PC-9 (cell line): Measurements from ENCODE around the gene FOXO3. TPM values are rescaled to one million over a fixed set of nuclear protein-coding genes. Genes with fewer than 3 reads are reported as not detected.

ENCODE experiments used
- BruUV-seq: library from RNA; stranded (reverse); fragments of 400-500 nt; replicated peaks from 2 replicates; lab custom pipeline; 2021; lab: Mats Ljungman, UMichigan
- CTCF ChIA-PET: fragments of 300-600 bp; sonication (Branson Sonifier 250); formaldehyde crosslinking; loops from one replicate; lab custom pipeline; 2022; ENCODE audit warnings: antibody characterized with exemption; lab: Charles Lee
- POLR2A ChIA-PET: fragments of 300-600 bp; sonication (Branson Sonifier 250); formaldehyde crosslinking; loops from one replicate; lab custom pipeline; 2022; ENCODE audit warnings: antibody characterized with exemption; ENCODE audit not compliant: unreplicated experiment; lab: Charles Lee
- DNase-seq, 2 experiments: peaks; one replicate each; pipeline versions ENCODE4 v3.0.0 to v3.0.0-alpha.2; 2015 to 2022; ENCODE audit warnings: mixed read lengths in 1 of 2
- H2AFZ ChIP-seq: fragments of 200-600 bp; sonication (generic); 2 replicates; pipeline ENCODE4 v1.8.1; 2017; ENCODE audit warnings: antibody characterized with exemption
- H3F3A ChIP-seq: fragments of 200-600 bp; sonication (generic); 2 replicates; pipeline ENCODE4 v1.8.1; 2017; ENCODE audit warnings: antibody characterized with exemption, mild to moderate bottlenecking, low read depth; ENCODE audit not compliant: insufficient read depth
- H3K27ac ChIP-seq: fragments of 200-600 bp; sonication (generic); 2 replicates; pipeline ENCODE4 v1.6.1; 2016; ENCODE audit warnings: mixed run types
- H3K27me3 ChIP-seq: fragments of 200-600 bp; sonication (generic); 2 replicates; pipeline ENCODE4 v1.6.1; 2016; ENCODE audit warnings: low read depth, mixed run types; ENCODE audit not compliant: insufficient read depth
- H3K36me3 ChIP-seq: fragments of 200-600 bp; sonication (generic); 2 replicates; pipeline ENCODE4 v1.6.1; 2016; ENCODE audit warnings: low read depth, mixed run types
- H3K4me1 ChIP-seq: fragments of 200-600 bp; sonication (generic); replicated peaks from 2 replicates; pipeline ENCODE4 v1.6.1; 2016; ENCODE audit warnings: mixed run types; ENCODE audit not compliant: insufficient read depth
- H3K4me2 ChIP-seq: fragments of 200-600 bp; sonication (generic); 2 replicates; pipeline ENCODE4 v1.6.1; 2017; ENCODE audit warnings: mixed run types
- H3K4me3 ChIP-seq: fragments of 200-600 bp; sonication (generic); 2 replicates; pipeline ENCODE4 v1.6.1; 2016; ENCODE audit warnings: mixed run types
- H3K79me2 ChIP-seq: fragments of 200-600 bp; sonication (generic); 2 replicates; pipeline ENCODE4 v1.6.1; 2017; ENCODE audit warnings: low read depth, mixed run types
- H3K9me2 ChIP-seq: fragments of 200-600 bp; sonication (generic); 2 replicates; pipeline ENCODE4 v1.8.1; 2017; ENCODE audit warnings: mild to moderate bottlenecking; ENCODE audit not compliant: insufficient read depth
- H3K9me3 ChIP-seq: fragments of 200-600 bp; sonication (generic); 2 replicates; pipeline ENCODE4 v1.8.1; 2016; ENCODE audit warnings: low read depth; ENCODE audit not compliant: insufficient read depth
- H4K20me1 ChIP-seq: fragments of 200-600 bp; sonication (generic); 2 replicates; pipeline ENCODE4 v1.8.1; 2017; ENCODE audit not compliant: insufficient read depth
- EZH2 ChIP-seq: fragments of 200-600 bp; sonication (generic); IDR thresholded peaks from 2 replicates; pipeline ENCODE4 v1.8.0; 2017; ENCODE audit warnings: antibody characterized with exemption, low read depth
- intact Hi-C: fragments of 100-400 bp; cut with micrococcal nuclease; formaldehyde crosslinking; loops from one replicate; pipeline ENCODE4 v1.10.0; 2022; ENCODE audit not compliant: unreplicated experiment
- total RNA-seq: library from RNA; stranded (reverse); gene quantifications from 2 replicates; pipeline ENCODE4 v1.2.3, GENCODE V29; 2021
- TF ChIP-seq, protein P1 (sequence below): fragments of 200-600 bp; sonication (generic); conservative IDR thresholded peaks from 2 replicates; pipeline ENCODE4 v1.6.1; 2017; ENCODE audit warnings: mixed run types, antibody characterized with exemption, mild to moderate bottlenecking, moderate library complexity

FOXO3 gene
- total RNA-seq, 1 experiment from 2014 or later: 59.4 TPM

GRCh38 chr6:108660251-108660650 lies 99.5 kb downstream of the FOXO3 start:
- no peak for TF ChIP-seq EZH2
- TF ChIP-seq, protein P1, sequence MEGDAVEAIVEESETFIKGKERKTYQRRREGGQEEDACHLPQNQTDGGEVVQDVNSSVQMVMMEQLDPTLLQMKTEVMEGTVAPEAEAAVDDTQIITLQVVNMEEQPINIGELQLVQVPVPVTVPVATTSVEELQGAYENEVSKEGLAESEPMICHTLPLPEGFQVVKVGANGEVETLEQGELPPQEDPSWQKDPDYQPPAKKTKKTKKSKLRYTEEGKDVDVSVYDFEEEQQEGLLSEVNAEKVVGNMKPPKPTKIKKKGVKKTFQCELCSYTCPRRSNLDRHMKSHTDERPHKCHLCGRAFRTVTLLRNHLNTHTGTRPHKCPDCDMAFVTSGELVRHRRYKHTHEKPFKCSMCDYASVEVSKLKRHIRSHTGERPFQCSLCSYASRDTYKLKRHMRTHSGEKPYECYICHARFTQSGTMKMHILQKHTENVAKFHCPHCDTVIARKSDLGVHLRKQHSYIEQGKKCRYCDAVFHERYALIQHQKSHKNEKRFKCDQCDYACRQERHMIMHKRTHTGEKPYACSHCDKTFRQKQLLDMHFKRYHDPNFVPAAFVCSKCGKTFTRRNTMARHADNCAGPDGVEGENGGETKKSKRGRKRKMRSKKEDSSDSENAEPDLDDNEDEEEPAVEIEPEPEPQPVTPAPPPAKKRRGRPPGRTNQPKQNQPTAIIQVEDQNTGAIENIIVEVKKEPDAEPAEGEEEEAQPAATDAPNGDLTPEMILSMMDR: no peak
- POLR2A ChIA-PET: interaction anchor here (0.7 kb wide), 1 partner anchor 98 kb away, joined by 3 read pairs; no protein-coding TSS in a partner anchor
- intact Hi-C loops: no loop called here

DNA sequence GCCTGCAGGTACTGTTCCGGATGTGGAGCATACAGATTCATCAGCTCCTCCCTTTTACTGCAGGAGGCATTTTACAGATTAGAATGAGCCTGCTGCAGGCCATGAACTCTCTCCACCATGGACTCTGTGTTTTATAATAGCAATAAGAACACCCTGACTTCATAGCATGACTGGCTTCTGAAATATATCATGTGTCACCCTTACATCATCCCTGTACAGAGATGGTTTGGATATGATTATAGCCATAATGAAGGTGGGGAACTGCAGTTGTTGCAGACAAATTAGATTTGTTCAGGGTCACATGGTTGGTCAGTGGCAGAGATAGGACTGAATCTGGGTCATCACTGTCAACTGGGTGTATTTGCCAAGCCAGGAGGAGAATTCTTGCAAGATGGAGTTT lies 100.7 kb downstream of the FOXO3 start:
- Histone ChIP-seq H3K4me1 (peaks cover 35% of the 10 kb centered on the region), H3K79me2 (peaks cover 92% of the 10 kb centered on the region), H3K4me3 (no peak overlapping the region), H3K27ac (peak overlapping the region; percentile 33), H3F3A (peaks cover 36% of the 10 kb centered on the region), H3K27me3 (no peaks in the 10 kb centered on the region), H3K9me3 (peaks cover 16% of the 10 kb centered on the region), H4K20me1 (peaks cover 28% of the 10 kb centered on the region; the same call in 1 of the 2 replicates), H3K9me2 (no peaks in the 10 kb centered on the region), H2AFZ (no peak overlapping the region), H3K4me2 (peak overlapping the region; percentile 21; the same call in 1 of the 2 replicates), H3K36me3 (peaks cover 36% of the 10 kb centered on the region)
- BruUV-seq: no TSS peak
- DNase-seq: peak in 1 of 2 experiments; percentile 46
- intact Hi-C loops: no loop called here
- no peak for TF ChIP-seq EZH2
- TF ChIP-seq, protein P1: no peak
- POLR2A ChIA-PET: no interaction called here
- CTCF ChIA-PET: no interaction called here

More at GRCh38 chr6:108660251-108660650, 99.5 kb downstream of the FOXO3 start:
- Histone ChIP-seq H4K20me1 (peaks cover 28% of the 10 kb centered on the region; the same call in 1 of the 2 replicates), H3K79me2 (peaks cover 92% of the 10 kb centered on the region), H3K4me3 (no peak overlapping the region), H3F3A (peaks cover 36% of the 10 kb centered on the region), H3K27ac (no peak overlapping the region), H3K4me1 (peaks cover 31% of the 10 kb centered on the region), H2AFZ (no peak overlapping the region), H3K27me3 (no peaks in the 10 kb centered on the region), H3K36me3 (peaks cover 36% of the 10 kb centered on the region), H3K4me2 (no peak overlapping the region), H3K9me2 (no peaks in the 10 kb centered on the region), H3K9me3 (peaks cover 16% of the 10 kb centered on the region)
- CTCF ChIA-PET: no interaction called here
- DNase-seq: no peak
- BruUV-seq: no TSS peak

DNA sequence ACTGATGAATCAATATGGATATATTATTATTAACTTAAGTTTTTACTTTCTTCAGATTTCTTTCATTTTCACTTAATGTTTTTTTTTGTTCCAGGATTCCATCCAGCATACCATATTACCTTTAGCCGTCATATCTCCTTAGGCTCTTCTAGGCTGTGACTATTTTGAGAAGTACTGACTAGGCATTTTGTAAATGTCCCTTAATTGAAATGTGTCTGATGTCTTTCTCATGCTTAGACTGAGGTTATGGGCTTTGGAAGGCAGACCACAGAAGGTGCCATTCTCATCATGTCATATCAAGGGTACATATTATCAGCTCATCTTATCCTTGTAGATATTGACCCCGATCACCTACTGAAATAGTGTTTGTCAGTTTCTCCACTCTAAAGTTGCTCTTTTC lies 101.3 kb downstream of the FOXO3 start:
- no TSS peak for BruUV-seq
- Histone ChIP-seq H3K27me3 (no peaks in the 10 kb centered on the region), H3K36me3 (peaks cover 41% of the 10 kb centered on the region), H3K4me2 (no peak overlapping the region), H3K4me3 (no peak overlapping the region), H2AFZ (no peak overlapping the region), H3K27ac (peak overlapping the region; percentile 33), H4K20me1 (peaks cover 28% of the 10 kb centered on the region; the same call in 1 of the 2 replicates), H3K79me2 (peaks cover 92% of the 10 kb centered on the region), H3K9me3 (peaks cover 13% of the 10 kb centered on the region), H3K4me1 (peaks cover 35% of the 10 kb centered on the region), H3K9me2 (no peaks in the 10 kb centered on the region), H3F3A (peaks cover 41% of the 10 kb centered on the region)
- no peak for TF ChIP-seq EZH2
- TF ChIP-seq, protein P1: no peak
- DNase-seq: no peak
- intact Hi-C loops: no loop called here
- ChIA-PET CTCF (no interaction called here), POLR2A (no interaction called here)
